Mucosa of descending colon (tissue), 3 donors: ENCODE results near the gene MCEMP1. TPM values are rescaled to one million over a fixed set of nuclear protein-coding genes. Genes with fewer than 3 reads are reported as not detected.

ENCODE experiments used
- ATAC-seq: fragments of 200-7000 bp; cut with Tn5 transposase; one replicate; pipeline ENCODE4 v1.9.1; 2020; ENCODE audit warnings: mild to moderate bottlenecking, moderate library complexity
- DNase-seq, 3 donors: peaks; one replicate each; pipeline ENCODE4 v3.0.0-alpha.2; 2020
- H3K36me3 ChIP-seq: fragments of 200-600 bp; one replicate; pipeline ENCODE4 v1.8.0; 2021; ENCODE audit warnings: low read depth, mild to moderate bottlenecking
- H3K4me1 ChIP-seq: fragments of 200-600 bp; one replicate; pipeline ENCODE4 v1.8.0; 2021; ENCODE audit warnings: low read depth, mild to moderate bottlenecking
- H3K4me3 ChIP-seq: fragments of 200-600 bp; one replicate; pipeline ENCODE4 v1.8.0; 2021; ENCODE audit warnings: mild to moderate bottlenecking
- H3K9me3 ChIP-seq: fragments of 200-600 bp; one replicate; pipeline ENCODE4 v1.8.0; 2021; ENCODE audit warnings: mild to moderate bottlenecking
- intact Hi-C, 2 donors: fragments of 100-400 bp; cut with DNase I in 1 of 2; cut with micrococcal nuclease in 1 of 2; formaldehyde crosslinking; loops; one replicate each; pipeline versions ENCODE4 v1.11.0 to v1.11.1; 2022; cut with DNase I, micrococcal nuclease
- total RNA-seq, 3 donors: library from RNA; stranded (reverse); fragmentation: NEBNext Ultra II Directional in 2 of 3; extraction: Animal tissue kit (Norgen Biotek cat#: 25700) in 2 of 3; gene quantifications; one replicate each; pipeline versions ENCODE4 v1.2.1 to v1.2.4, GENCODE V29; 2021 to 2023
- TF ChIP-seq, protein P1 (sequence below): fragments of 200-600 bp; IDR thresholded peaks from one replicate; pipeline ENCODE4 v1.8.0; 2022; ENCODE audit warnings: antibody characterized with exemption, mild to moderate bottlenecking
- donor health status: DM: no; HTN: no; CAD: no; lungs with moderate emphysema.
- donor health status: DM: no; HTN: no; CAD: no.
- donor health status: DM: no; HTN: yes; CAD: no.

Gene MCEMP1
- total RNA-seq, 3 donors from 2014 or later, result 0.36 to 0.38 TPM; not detected in 1

DNA sequence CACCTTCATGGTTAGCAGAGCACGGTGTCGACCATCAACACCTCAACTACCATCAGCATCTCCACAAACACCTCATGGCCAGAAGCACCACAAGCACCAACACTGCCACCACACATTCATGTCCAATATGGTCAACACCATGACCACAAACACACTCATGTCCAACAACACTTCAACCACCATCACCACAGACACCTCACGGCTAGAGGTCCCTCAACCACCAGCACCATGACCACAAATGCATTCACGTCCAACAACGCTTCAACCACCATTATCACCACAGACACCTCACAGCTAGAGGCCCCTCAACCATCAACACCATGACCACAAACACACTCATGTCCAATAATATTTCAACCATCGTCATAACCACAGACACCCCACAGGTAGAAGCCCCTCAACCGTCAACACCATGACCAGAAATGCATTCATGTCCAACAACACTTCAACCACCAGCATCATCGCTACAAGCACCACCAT, 13.9 kb downstream of the MCEMP1 start:
- no peak overlapping the region for H3K4me3 ChIP-seq
- no peaks in the 10 kb centered on the region for H3K4me1 ChIP-seq
- no peak for DNase-seq
- TF ChIP-seq, protein P1, sequence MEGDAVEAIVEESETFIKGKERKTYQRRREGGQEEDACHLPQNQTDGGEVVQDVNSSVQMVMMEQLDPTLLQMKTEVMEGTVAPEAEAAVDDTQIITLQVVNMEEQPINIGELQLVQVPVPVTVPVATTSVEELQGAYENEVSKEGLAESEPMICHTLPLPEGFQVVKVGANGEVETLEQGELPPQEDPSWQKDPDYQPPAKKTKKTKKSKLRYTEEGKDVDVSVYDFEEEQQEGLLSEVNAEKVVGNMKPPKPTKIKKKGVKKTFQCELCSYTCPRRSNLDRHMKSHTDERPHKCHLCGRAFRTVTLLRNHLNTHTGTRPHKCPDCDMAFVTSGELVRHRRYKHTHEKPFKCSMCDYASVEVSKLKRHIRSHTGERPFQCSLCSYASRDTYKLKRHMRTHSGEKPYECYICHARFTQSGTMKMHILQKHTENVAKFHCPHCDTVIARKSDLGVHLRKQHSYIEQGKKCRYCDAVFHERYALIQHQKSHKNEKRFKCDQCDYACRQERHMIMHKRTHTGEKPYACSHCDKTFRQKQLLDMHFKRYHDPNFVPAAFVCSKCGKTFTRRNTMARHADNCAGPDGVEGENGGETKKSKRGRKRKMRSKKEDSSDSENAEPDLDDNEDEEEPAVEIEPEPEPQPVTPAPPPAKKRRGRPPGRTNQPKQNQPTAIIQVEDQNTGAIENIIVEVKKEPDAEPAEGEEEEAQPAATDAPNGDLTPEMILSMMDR, result no peak
- no peak for ATAC-seq
- no peaks in the 10 kb centered on the region for H3K9me3 ChIP-seq
- intact Hi-C loops, result no loop called here
- no peaks in the 10 kb centered on the region for H3K36me3 ChIP-seq

DNA sequence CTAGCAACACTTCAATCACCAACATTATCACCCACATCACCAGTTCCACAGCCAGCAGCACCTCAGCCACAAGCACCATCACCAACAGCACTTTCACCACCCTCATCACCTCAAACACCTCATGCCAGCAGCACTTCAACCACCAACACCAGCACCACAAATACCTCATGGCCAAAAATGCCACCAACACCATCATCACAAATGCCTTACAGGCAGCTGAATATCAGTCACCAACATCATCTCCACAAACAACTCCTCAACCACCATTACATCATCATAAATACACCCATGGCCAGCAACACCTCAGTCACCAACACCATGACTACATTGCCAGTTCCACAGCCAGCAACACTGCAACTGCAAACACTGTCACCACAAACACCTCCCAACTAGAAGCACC, 14.6 kb downstream of the MCEMP1 start:
- TF ChIP-seq, protein P1, result no peak

DNA sequence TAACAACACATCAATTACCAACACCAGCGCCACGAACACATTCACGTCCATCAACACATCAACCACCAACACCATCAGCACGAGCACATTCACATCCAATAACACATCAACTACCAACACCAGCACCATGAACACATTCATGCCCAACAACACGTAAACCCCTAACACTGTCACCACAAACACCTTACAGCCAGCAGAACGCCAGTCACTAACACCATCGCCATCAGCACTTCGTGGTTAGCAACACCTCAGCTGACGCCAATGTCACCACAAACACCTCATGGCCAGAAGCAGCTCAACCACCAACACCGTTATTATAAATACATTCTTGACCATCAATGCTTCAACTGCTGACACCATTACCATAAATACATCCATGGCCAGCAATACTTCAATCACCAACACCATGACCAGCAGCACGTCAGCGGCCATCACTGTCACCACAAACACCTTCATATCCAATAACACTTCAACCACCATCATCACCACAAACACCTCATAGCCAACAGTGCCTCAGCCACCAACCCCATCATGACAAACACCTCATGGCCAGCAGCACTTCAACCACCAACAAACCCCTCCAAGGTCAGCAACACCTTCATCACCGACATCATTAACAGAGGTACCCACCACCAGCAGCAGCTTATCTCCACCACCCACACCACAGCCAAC, 15.7 kb downstream of the MCEMP1 start:
- TF ChIP-seq, protein P1, result no peak
- DNase-seq (no peak), ATAC-seq (no peak)
- H3K4me1 ChIP-seq, result no peaks in the 10 kb centered on the region
- no peaks in the 10 kb centered on the region for H3K9me3 ChIP-seq
- intact Hi-C loops, result no loop called here
- no peak overlapping the region for H3K4me3 ChIP-seq
- H3K36me3 ChIP-seq, result no peaks in the 10 kb centered on the region

More for the DNA sequence above, 14.6 kb downstream of the MCEMP1 start:
- intact Hi-C loops, result no loop called here
- H3K4me1 ChIP-seq, result no peaks in the 10 kb centered on the region
- H3K36me3 ChIP-seq, result no peaks in the 10 kb centered on the region
- no peak overlapping the region for H3K4me3 ChIP-seq
- H3K9me3 ChIP-seq, result no peaks in the 10 kb centered on the region
- ATAC-seq, result no peak
- no peak for DNase-seq

DNA sequence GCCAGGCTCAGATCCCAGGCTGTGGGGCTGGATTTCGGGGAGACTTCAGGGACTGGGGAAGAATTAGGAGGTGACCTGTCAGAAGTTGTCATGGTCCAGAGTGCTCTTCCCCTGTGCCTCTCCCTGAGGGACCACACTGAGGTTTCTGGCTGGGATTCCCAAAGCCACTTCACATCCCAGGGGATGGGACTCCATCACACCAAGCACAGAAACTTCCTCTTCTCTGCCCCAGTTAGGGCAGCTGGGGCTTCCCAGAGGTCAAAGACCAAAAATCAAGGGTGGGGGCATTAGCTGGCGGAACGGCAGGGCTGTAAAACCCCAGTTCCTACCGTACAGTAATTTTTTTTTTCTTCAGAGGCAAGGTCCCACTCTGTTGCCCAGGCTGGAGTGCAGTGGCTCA, 17.6 kb downstream of the MCEMP1 start:
- Histone ChIP-seq H3K36me3 (no peaks in the 10 kb centered on the region), H3K4me3 (no peak overlapping the region), H3K9me3 (no peaks in the 10 kb centered on the region), H3K4me1 (no peaks in the 10 kb centered on the region)
- intact Hi-C loops, result no loop called here
- no peak for ATAC-seq
- TF ChIP-seq, protein P1, result no peak
- no peak for DNase-seq

DNA sequence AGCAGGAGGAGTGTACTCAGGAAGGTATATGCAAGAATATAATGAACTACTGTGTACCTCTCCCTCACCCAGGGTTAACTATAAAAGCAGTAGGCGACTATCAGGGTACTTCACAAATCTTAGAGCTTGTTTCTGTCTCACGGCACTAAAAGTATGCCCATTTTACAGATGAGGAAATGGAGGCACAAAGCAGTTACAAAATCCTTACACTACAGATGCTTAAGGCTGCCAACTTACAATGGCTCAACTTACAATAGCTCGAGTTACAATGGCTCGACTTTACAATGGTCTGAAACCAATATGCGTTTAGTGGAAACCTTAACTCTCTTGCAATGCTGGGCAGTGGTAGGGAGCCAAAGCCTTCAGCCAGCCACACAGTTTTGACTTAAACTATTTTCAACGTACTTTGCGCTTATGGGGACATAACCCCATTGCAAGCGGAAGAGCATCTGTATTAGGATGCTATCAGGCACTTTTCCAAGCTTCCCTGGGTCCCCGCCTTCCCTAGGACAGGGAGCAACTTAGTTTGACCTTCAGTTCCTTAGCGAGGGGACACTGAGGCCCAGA, 20.9 kb downstream of the MCEMP1 start:
- TF ChIP-seq, protein P1, result no peak
- H3K4me1 ChIP-seq, result no peaks in the 10 kb centered on the region
- no peak for ATAC-seq
- no peak for DNase-seq
- intact Hi-C loops, result no loop called here
- no peaks in the 10 kb centered on the region for H3K36me3 ChIP-seq
- H3K4me3 ChIP-seq, result no peak overlapping the region
- H3K9me3 ChIP-seq, result no peaks in the 10 kb centered on the region
